HK-2 (cell line): ENCODE results near the gene CHAF1A.

Experiments
- DNase-seq: peaks from one replicate; pipeline ENCODE4 v3.0.0-alpha.2; 2018; ENCODE audit not compliant: unreplicated experiment

The CHAF1A gene

GRCh38 chr19:4367336-4367723, 35.1 kb upstream of the CHAF1A start:
- DNase-seq: no peak

DNA sequence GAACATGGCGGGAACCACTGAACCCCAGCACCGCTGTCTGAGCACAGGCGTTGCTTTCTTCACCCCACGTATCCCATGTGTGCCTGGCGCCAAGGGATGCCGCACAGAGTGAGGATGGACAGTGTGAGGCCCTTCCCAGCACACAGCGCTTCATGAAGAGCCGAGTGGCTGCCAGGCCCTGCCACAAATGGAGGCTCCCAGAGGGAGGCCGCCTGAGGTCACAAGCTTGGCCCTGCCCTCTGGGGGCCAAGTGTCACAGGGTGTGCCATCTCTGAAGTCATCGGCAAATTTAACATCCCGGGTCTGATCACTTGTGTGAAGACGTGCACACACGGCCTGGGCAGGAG, 34.7 kb upstream of the CHAF1A start:
- DNase-seq: no peak

GRCh38 chr19:4368128-4368820, 34.2 kb upstream of the CHAF1A start:
- no peak for DNase-seq

- DNase-seq: peak; percentile 85
These were observed 33.1 kb upstream of the CHAF1A start for GRCh38 chr19:4369109-4369887.

GRCh38 chr19:4369888-4370260, 32.6 kb upstream of the CHAF1A start:
- DNase-seq: no peak

GRCh38 chr19:4370418-4371041, 31.9 kb upstream of the CHAF1A start:
- DNase-seq: no peak

- DNase-seq: no peak
These were observed 30.9 kb upstream of the CHAF1A start for GRCh38 chr19:4371247-4372164.

DNA sequence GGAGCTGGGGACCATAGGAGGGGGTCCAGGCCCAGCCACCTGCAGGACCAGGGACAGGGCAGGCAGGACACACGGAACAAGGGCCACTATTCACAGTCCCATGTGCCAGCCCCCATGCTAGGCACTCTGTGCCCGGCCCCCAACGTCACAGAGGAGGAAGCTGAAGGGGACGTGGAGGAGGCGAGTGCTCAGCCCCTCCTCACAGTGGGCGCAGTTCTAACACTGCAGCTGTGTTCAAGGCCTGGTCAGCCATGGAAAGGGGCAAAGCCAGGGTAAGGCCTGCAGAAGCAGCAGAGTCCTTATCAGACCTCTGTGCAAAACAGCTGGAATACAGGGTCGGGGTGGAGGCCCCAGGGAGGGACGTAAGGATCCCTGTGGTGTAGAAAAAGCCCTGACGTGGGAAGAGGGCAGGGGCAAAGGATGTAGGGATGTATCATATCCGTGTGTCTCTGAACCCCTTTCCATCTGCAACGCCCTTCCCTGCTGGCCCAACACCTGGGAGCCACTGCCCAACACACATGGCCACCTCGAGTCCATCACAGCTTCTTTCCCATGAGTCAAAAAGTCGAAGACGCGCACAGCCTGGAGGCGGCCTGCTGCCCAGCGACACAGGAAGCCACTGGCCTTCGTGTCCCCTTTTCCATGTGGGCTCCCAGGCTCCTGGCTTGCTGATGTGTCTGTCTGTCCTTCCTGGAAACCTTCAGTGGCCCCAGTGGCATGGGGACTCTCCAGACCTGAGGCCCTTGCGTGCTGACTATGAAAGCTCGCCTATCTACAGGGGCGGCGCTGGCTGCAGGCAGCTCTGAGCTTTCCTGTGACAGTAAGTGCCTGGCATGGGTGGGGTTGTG, 30.1 kb upstream of the CHAF1A start:
- no peak for DNase-seq

- no peak for DNase-seq
These were observed 29.4 kb upstream of the CHAF1A start for GRCh38 chr19:4373013-4373367.

DNA sequence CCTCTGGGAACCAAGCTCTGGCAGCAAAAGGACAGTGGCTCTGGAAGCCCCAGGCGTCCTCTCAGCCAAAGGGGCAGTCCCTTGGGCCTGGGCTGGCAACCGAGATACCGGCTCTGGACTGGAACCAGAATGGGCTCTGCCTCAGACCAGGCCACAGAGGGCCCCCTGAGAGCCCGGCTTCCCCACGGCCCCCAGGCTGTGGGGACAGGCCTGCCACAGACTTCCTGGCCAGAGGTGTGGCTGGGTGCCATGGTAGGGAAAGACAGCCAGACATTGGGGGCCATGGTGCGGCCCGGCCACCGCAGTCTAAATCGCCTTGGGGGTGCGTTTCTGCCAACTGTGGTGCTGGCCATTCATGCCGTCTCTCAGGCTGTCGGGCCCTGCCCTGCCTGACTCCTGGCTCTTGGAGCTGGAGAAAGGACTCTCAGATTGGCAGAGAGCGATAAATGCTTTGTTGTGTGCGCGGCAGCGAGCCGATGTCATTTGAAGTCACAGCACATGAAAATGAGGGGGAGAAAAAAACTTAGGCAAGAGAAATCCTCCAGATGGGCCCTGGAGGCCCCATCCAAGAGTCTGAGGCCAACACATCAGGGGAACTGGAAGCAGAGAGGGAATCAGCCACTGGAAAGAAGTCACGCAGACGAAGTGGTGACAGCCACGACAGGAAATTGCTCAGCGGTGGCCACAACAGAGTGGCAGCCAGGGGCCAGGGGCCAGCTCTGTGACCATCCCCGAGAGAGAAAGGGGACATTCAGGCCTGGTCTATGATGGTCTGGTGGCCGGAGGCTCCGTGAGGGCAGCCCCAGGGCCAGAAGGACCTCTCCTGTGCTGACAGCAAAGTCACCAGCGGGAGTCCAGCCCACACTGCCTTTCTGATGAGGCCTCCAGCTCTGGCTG, 28.6 kb upstream of the CHAF1A start:
- DNase-seq: no peak

DNA sequence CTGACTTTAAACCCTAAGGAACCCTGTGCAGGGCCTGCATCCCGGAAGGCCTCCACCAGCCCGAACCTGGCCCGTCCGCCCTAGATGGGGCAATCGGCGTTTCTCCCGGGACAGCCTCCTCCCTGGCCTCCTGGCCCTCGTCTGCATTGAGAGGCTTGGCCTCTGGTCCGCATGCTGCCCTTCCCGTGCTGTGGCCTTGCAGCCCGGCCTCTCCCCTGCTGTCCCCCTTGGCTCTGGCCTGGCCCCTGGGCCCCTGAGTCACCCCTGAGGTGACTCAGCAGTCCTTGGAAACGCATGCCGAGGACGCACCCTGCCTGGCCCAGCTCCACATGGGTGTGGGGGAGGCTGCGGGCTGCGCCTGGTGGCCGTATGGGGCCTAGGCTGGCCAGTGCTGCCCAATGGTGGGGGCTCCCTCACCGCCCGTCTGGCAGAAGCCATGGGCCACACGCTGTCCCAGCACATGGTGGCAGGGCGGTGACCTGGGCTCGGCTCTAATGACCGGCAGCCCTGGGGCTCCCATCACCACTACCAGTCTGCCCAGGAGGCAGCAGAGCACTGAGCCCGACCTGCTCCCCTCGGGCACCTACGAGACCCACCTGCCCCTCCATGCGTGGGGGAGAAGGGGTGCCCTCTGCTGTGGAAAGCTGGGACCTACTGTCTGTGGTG, 27.8 kb upstream of the CHAF1A start:
- DNase-seq: peak; percentile 91

GRCh38 chr19:4375164-4376027, 27.0 kb upstream of the CHAF1A start:
- DNase-seq: no peak

GRCh38 chr19:4376028-4376670, 26.3 kb upstream of the CHAF1A start:
- DNase-seq: no peak

GRCh38 chr19:4376671-4376990, 25.8 kb upstream of the CHAF1A start:
- DNase-seq: no peak

DNA sequence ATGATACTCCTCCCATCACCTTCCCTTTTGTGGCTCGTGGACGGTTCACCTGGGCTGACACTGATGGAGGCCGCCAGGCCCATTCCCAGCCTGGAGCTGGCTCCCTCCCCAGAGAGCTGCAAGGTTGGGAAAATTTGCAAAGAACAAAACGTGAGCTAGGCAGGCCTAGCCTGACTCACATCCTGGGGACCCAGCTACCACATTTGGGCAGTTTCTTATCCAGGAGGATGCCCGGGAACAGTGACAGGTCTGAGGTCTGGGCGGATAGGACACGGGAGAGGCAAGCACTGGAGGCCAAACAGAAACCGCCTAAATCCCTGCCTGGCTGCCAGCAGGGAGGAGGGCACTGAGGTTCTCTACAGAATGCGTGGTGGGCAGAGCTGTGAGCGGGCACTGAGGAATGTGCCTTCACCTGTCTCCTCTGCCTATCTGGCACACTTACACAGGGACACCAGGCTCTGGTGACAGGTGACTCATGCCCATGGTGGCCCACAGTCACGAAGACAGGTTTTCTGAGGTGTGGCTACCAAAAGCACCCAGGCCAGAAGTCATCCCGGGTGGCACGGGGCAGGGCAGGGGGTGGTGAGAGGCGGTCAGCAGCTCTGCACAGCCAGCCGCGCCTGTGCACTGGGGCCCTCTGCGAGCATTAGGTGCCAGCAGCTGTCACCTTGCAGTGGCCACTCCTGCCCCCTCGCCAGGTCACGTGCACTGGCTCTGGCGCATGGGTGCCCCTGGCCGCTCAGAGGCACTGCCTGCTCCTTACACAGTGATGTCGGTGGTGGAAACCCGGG, 25.3 kb upstream of the CHAF1A start:
- no peak for DNase-seq

DNA sequence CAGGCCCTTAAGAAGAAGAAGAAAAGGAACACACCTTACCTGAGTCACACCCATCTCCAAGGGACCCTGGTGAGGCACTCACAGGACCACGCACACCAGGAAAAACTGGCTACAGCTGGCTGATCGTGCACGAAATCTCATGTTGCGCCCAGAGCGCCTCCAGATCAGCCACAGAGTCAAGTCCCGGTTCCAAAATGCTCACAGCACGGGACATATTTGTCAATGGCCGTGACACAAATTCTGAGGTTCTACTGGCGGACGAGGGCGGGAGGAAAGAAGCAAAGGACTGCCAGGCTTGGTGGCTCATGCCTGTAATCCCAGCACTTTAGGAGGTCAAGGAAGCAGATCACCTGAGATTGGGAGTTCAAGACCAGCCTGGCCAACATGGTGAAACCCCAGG, 23.6 kb upstream of the CHAF1A start:
- DNase-seq: no peak
